ENCODE results near the gene ZXDC.

Gene ZXDC

GRCh38 chr3:126465928-126466544 is 9.7 kb downstream of the ZXDC start:
- Histone ChIP-seq H3K9me3 (ENCODE audit: control insufficient read depth, low read length) (no peaks in the 10 kb centered on the region), H3K36me3 (ENCODE audit: control insufficient read depth, insufficient read depth, low read length) (peaks cover 97% of the 10 kb centered on the region), H3K4me3 (ENCODE audit: insufficient read depth, low read depth, low read length, poor library complexity, severe bottlenecking) (no peak overlapping the region), H3K27ac (ENCODE audit: insufficient read depth, low read length, poor library complexity, severe bottlenecking) (no peak overlapping the region), H3K4me1 (ENCODE audit: control insufficient read depth, insufficient read depth, low read length, poor library complexity, severe bottlenecking) (no peaks in the 10 kb centered on the region), H3K27me3 (replicated peaks; ENCODE audit: control insufficient read depth, insufficient read depth, low read length, poor library complexity, severe bottlenecking) (no peaks in the 10 kb centered on the region)
- DNase-seq, result no peak

GRCh38 chr3:126464997-126465396 is 10.7 kb downstream of the ZXDC start:
- no peaks in the 10 kb centered on the region for H3K27me3 ChIP-seq (replicated peaks; ENCODE audit: control insufficient read depth, insufficient read depth, low read length, poor library complexity, severe bottlenecking)
- H3K9me3 ChIP-seq (ENCODE audit: control insufficient read depth, low read length), result no peaks in the 10 kb centered on the region
- no peak overlapping the region for H3K27ac ChIP-seq (ENCODE audit: insufficient read depth, low read length, poor library complexity, severe bottlenecking)
- DNase-seq, result no peak
- peaks cover 96% of the 10 kb centered on the region for H3K36me3 ChIP-seq (ENCODE audit: control insufficient read depth, insufficient read depth, low read length)
- H3K4me1 ChIP-seq (ENCODE audit: control insufficient read depth, insufficient read depth, low read length, poor library complexity, severe bottlenecking), result no peaks in the 10 kb centered on the region
- no peak overlapping the region for H3K4me3 ChIP-seq (ENCODE audit: insufficient read depth, low read depth, low read length, poor library complexity, severe bottlenecking)

GRCh38 chr3:126464494-126464893 is 11.2 kb downstream of the ZXDC start:
- Histone ChIP-seq H3K27me3 (replicated peaks; ENCODE audit: control insufficient read depth, insufficient read depth, low read length, poor library complexity, severe bottlenecking) (no peaks in the 10 kb centered on the region), H3K4me3 (ENCODE audit: insufficient read depth, low read depth, low read length, poor library complexity, severe bottlenecking) (no peak overlapping the region), H3K9me3 (ENCODE audit: control insufficient read depth, low read length) (no peaks in the 10 kb centered on the region), H3K4me1 (ENCODE audit: control insufficient read depth, insufficient read depth, low read length, poor library complexity, severe bottlenecking) (no peaks in the 10 kb centered on the region), H3K27ac (ENCODE audit: insufficient read depth, low read length, poor library complexity, severe bottlenecking) (no peak overlapping the region), H3K36me3 (ENCODE audit: control insufficient read depth, insufficient read depth, low read length) (peaks cover 96% of the 10 kb centered on the region)
- DNase-seq, result no peak

GRCh38 chr3:126464093-126464492 is 11.6 kb downstream of the ZXDC start:
- H3K9me3 ChIP-seq (ENCODE audit: control insufficient read depth, low read length), result no peaks in the 10 kb centered on the region
- H3K27ac ChIP-seq (ENCODE audit: insufficient read depth, low read length, poor library complexity, severe bottlenecking), result no peak overlapping the region
- H3K4me1 ChIP-seq (ENCODE audit: control insufficient read depth, insufficient read depth, low read length, poor library complexity, severe bottlenecking), result no peaks in the 10 kb centered on the region
- peaks cover 96% of the 10 kb centered on the region for H3K36me3 ChIP-seq (ENCODE audit: control insufficient read depth, insufficient read depth, low read length)
- H3K4me3 ChIP-seq (ENCODE audit: insufficient read depth, low read depth, low read length, poor library complexity, severe bottlenecking), result no peak overlapping the region
- H3K27me3 ChIP-seq (replicated peaks; ENCODE audit: control insufficient read depth, insufficient read depth, low read length, poor library complexity, severe bottlenecking), result no peaks in the 10 kb centered on the region
- DNase-seq, result no peak

- Histone ChIP-seq H3K4me3 (ENCODE audit: insufficient read depth, low read depth, low read length, poor library complexity, severe bottlenecking) (no peak overlapping the region), H3K9me3 (ENCODE audit: control insufficient read depth, low read length) (no peaks in the 10 kb centered on the region), H3K27ac (ENCODE audit: insufficient read depth, low read length, poor library complexity, severe bottlenecking) (no peak overlapping the region), H3K36me3 (ENCODE audit: control insufficient read depth, insufficient read depth, low read length) (peaks cover 96% of the 10 kb centered on the region), H3K27me3 (replicated peaks; ENCODE audit: control insufficient read depth, insufficient read depth, low read length, poor library complexity, severe bottlenecking) (no peaks in the 10 kb centered on the region), H3K4me1 (ENCODE audit: control insufficient read depth, insufficient read depth, low read length, poor library complexity, severe bottlenecking) (no peaks in the 10 kb centered on the region)
- no peak for DNase-seq
Measured at GRCh38 chr3:126463521-126463920, 12.2 kb downstream of the ZXDC start.

GRCh38 chr3:126461450-126462070 is 14.1 kb downstream of the ZXDC start:
- Histone ChIP-seq H3K27ac (ENCODE audit: insufficient read depth, low read length, poor library complexity, severe bottlenecking) (no peak overlapping the region), H3K4me3 (ENCODE audit: insufficient read depth, low read depth, low read length, poor library complexity, severe bottlenecking) (no peak overlapping the region), H3K9me3 (ENCODE audit: control insufficient read depth, low read length) (no peaks in the 10 kb centered on the region), H3K36me3 (ENCODE audit: control insufficient read depth, insufficient read depth, low read length) (peaks cover 91% of the 10 kb centered on the region), H3K4me1 (ENCODE audit: control insufficient read depth, insufficient read depth, low read length, poor library complexity, severe bottlenecking) (no peaks in the 10 kb centered on the region), H3K27me3 (replicated peaks; ENCODE audit: control insufficient read depth, insufficient read depth, low read length, poor library complexity, severe bottlenecking) (no peaks in the 10 kb centered on the region)
- DNase-seq, result no peak

- no peak overlapping the region for H3K4me3 ChIP-seq (ENCODE audit: insufficient read depth, low read depth, low read length, poor library complexity, severe bottlenecking)
- DNase-seq, result no peak
- no peaks in the 10 kb centered on the region for H3K27me3 ChIP-seq (replicated peaks; ENCODE audit: control insufficient read depth, insufficient read depth, low read length, poor library complexity, severe bottlenecking)
- H3K27ac ChIP-seq (ENCODE audit: insufficient read depth, low read length, poor library complexity, severe bottlenecking), result no peak overlapping the region
- peaks cover 87% of the 10 kb centered on the region for H3K36me3 ChIP-seq (ENCODE audit: control insufficient read depth, insufficient read depth, low read length)
- H3K4me1 ChIP-seq (ENCODE audit: control insufficient read depth, insufficient read depth, low read length, poor library complexity, severe bottlenecking), result no peaks in the 10 kb centered on the region
- no peaks in the 10 kb centered on the region for H3K9me3 ChIP-seq (ENCODE audit: control insufficient read depth, low read length)
Measured at GRCh38 chr3:126460381-126460780, 15.3 kb downstream of the ZXDC start.

- Histone ChIP-seq H3K27me3 (replicated peaks; ENCODE audit: control insufficient read depth, insufficient read depth, low read length, poor library complexity, severe bottlenecking) (no peaks in the 10 kb centered on the region), H3K27ac (ENCODE audit: insufficient read depth, low read length, poor library complexity, severe bottlenecking) (no peak overlapping the region), H3K36me3 (ENCODE audit: control insufficient read depth, insufficient read depth, low read length) (peaks cover 83% of the 10 kb centered on the region), H3K4me3 (ENCODE audit: insufficient read depth, low read depth, low read length, poor library complexity, severe bottlenecking) (no peak overlapping the region), H3K4me1 (ENCODE audit: control insufficient read depth, insufficient read depth, low read length, poor library complexity, severe bottlenecking) (no peaks in the 10 kb centered on the region), H3K9me3 (ENCODE audit: control insufficient read depth, low read length) (no peaks in the 10 kb centered on the region)
- no peak for DNase-seq
Measured at GRCh38 chr3:126459763-126460127, 15.9 kb downstream of the ZXDC start.

GRCh38 chr3:126459111-126459762 is 16.5 kb downstream of the ZXDC start:
- Histone ChIP-seq H3K27me3 (replicated peaks; ENCODE audit: control insufficient read depth, insufficient read depth, low read length, poor library complexity, severe bottlenecking) (no peaks in the 10 kb centered on the region), H3K4me3 (ENCODE audit: insufficient read depth, low read depth, low read length, poor library complexity, severe bottlenecking) (no peak overlapping the region), H3K36me3 (ENCODE audit: control insufficient read depth, insufficient read depth, low read length) (peaks cover 83% of the 10 kb centered on the region), H3K4me1 (ENCODE audit: control insufficient read depth, insufficient read depth, low read length, poor library complexity, severe bottlenecking) (no peaks in the 10 kb centered on the region), H3K27ac (ENCODE audit: insufficient read depth, low read length, poor library complexity, severe bottlenecking) (no peak overlapping the region), H3K9me3 (ENCODE audit: control insufficient read depth, low read length) (no peaks in the 10 kb centered on the region)
- no peak for DNase-seq

GRCh38 chr3:126456766-126457388 is 18.8 kb downstream of the ZXDC start:
- Histone ChIP-seq H3K4me1 (ENCODE audit: control insufficient read depth, insufficient read depth, low read length, poor library complexity, severe bottlenecking) (no peaks in the 10 kb centered on the region), H3K36me3 (ENCODE audit: control insufficient read depth, insufficient read depth, low read length) (peaks cover 76% of the 10 kb centered on the region), H3K27me3 (replicated peaks; ENCODE audit: control insufficient read depth, insufficient read depth, low read length, poor library complexity, severe bottlenecking) (no peaks in the 10 kb centered on the region), H3K4me3 (ENCODE audit: insufficient read depth, low read depth, low read length, poor library complexity, severe bottlenecking) (no peak overlapping the region), H3K9me3 (ENCODE audit: control insufficient read depth, low read length) (no peaks in the 10 kb centered on the region), H3K27ac (ENCODE audit: insufficient read depth, low read length, poor library complexity, severe bottlenecking) (no peak overlapping the region)
- DNase-seq, result no peak

Data from effector memory CD4-positive, alpha-beta T cell (primary cell).